ENCODE measurements around the gene CNDP2.

The CNDP2 gene

GRCh38 chr18:74495581-74496507 lies at the start of gene CNDP2:
Gene CNDP2, plus strand, starts transcription at chr18:74496363. Its CDS starts 3,611 bp downstream, at chr18:74499974.
- peak; percentile 97 to 99 for DNase-seq (ENCODE audit: extremely low read depth in 1 of 2, low read depth in 1 of 2)

GRCh38 chr18:74446631-74447403 lies 49.3 kb upstream of the CNDP2 start:
- DNase-seq (ENCODE audit: extremely low read depth in 1 of 2, low read depth in 1 of 2): no peak

- DNase-seq (ENCODE audit: extremely low read depth in 1 of 2, low read depth in 1 of 2): no peak
Observed at GRCh38 chr18:74447404-74448152, 48.6 kb upstream of the CNDP2 start.

- no peak for DNase-seq (ENCODE audit: extremely low read depth in 1 of 2, low read depth in 1 of 2)
Observed at GRCh38 chr18:74450626-74451025, 45.5 kb upstream of the CNDP2 start.

GRCh38 chr18:74451148-74451547 lies 45.0 kb upstream of the CNDP2 start:
- DNase-seq (ENCODE audit: extremely low read depth in 1 of 2, low read depth in 1 of 2): no peak

GRCh38 chr18:74453016-74453566 lies 43.1 kb upstream of the CNDP2 start:
- no peak for DNase-seq (ENCODE audit: extremely low read depth in 1 of 2, low read depth in 1 of 2)

- no peak for DNase-seq (ENCODE audit: extremely low read depth in 1 of 2, low read depth in 1 of 2)
Observed at GRCh38 chr18:74453642-74454198, 42.4 kb upstream of the CNDP2 start.

GRCh38 chr18:74454279-74454751 lies 41.8 kb upstream of the CNDP2 start:
- no peak for DNase-seq (ENCODE audit: extremely low read depth in 1 of 2, low read depth in 1 of 2)

GRCh38 chr18:74455386-74455785 lies 40.8 kb upstream of the CNDP2 start:
- no peak for DNase-seq (ENCODE audit: extremely low read depth in 1 of 2, low read depth in 1 of 2)

- DNase-seq (ENCODE audit: extremely low read depth in 1 of 2, low read depth in 1 of 2): no peak
Observed at GRCh38 chr18:74456017-74456348, 40.2 kb upstream of the CNDP2 start.

GRCh38 chr18:74456349-74457042 lies 39.7 kb upstream of the CNDP2 start:
- no peak for DNase-seq (ENCODE audit: extremely low read depth in 1 of 2, low read depth in 1 of 2)

- DNase-seq (ENCODE audit: extremely low read depth in 1 of 2, low read depth in 1 of 2): no peak
Observed at GRCh38 chr18:74457043-74457724, 39.0 kb upstream of the CNDP2 start, which contains the start of gene DIPK1C. Gene DIPK1C, minus strand, starts transcription at chr18:74457308. Its CDS starts 49 bp downstream, at chr18:74457259.

GRCh38 chr18:74457725-74458421 lies 38.3 kb upstream of the CNDP2 start:
- DNase-seq (ENCODE audit: extremely low read depth in 1 of 2, low read depth in 1 of 2): no peak

- no peak for DNase-seq (ENCODE audit: extremely low read depth in 1 of 2, low read depth in 1 of 2)
Observed at GRCh38 chr18:74459889-74460288, 36.3 kb upstream of the CNDP2 start.

- no peak for DNase-seq (ENCODE audit: extremely low read depth in 1 of 2, low read depth in 1 of 2)
Observed at GRCh38 chr18:74460825-74461224, 35.3 kb upstream of the CNDP2 start.

GRCh38 chr18:74463254-74463653 lies 32.9 kb upstream of the CNDP2 start:
- DNase-seq (ENCODE audit: extremely low read depth in 1 of 2, low read depth in 1 of 2): no peak

GRCh38 chr18:74463983-74464382 lies 32.2 kb upstream of the CNDP2 start:
- no peak for DNase-seq (ENCODE audit: extremely low read depth in 1 of 2, low read depth in 1 of 2)

- no peak for DNase-seq (ENCODE audit: extremely low read depth in 1 of 2, low read depth in 1 of 2)
Observed at GRCh38 chr18:74465775-74466174, 30.4 kb upstream of the CNDP2 start.

Measured in activated CD8-positive, alpha-beta memory T cell treated with anti-CD3 and anti-CD28 coated beads for 1 hour (primary cell).